ENCODE measurements around the gene DNAH17. TPM values are rescaled to one million over a fixed set of nuclear protein-coding genes. Genes with fewer than 3 reads are reported as not detected.

DNAH17 gene
- total RNA-seq, 1 experiment from 2014 or later: 0.23 TPM

DNA sequence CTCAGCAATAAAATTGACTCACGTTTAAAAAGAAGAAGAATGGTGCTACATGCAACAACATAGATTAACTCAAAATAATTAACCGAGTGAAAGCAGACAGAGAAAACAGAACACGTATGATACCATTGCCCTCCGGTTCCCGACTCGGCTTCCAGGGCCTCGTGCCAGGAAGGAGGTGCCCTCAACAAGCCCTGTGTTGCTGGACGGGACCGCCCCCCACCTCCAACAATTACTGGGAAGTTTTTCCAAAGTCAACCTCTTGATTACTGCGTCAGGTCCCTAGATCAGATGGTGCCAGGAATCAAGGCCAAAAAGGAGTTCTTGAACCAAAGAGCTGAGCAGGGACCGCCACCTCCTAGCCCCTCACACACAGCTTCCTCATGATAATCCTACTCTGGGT, 20.4 kb downstream of the DNAH17 start:
- no peak for TF ChIP-seq CTCF (IDR thresholded peaks at IDR 0.05; ENCODE audit: insufficient read depth in 1 of 2, low read depth in 1 of 2, low read length in 1 of 2, severe bottlenecking in 1 of 2, unreplicated experiment in 1 of 2)
- Mint-ChIP-seq H3K4me3 (ENCODE audit: unreplicated experiment) (no peak overlapping the region), H3K4me1 (ENCODE audit: low read depth, unreplicated experiment) (no peaks in the 10 kb centered on the region), H3K27ac (ENCODE audit: unreplicated experiment) (no peak overlapping the region), H3K36me3 (ENCODE audit: insufficient read depth, unreplicated experiment) (no peaks in the 10 kb centered on the region), H3K27me3 (ENCODE audit: insufficient read depth, unreplicated experiment) (no peaks in the 10 kb centered on the region), H3K9me3 (ENCODE audit: unreplicated experiment) (no peaks in the 10 kb centered on the region)
- no peaks in the 10 kb centered on the region for H3K36me3 ChIP-seq (ENCODE audit: control insufficient read depth, insufficient read depth, low read length)
- no peaks in the 10 kb centered on the region for H3K27me3 ChIP-seq (replicated peaks; ENCODE audit: control insufficient read depth, insufficient read depth, low read length)
- BruUV-seq (replicated peaks): no TSS peak
- H3K4me3 ChIP-seq (ENCODE audit: low read depth, low read length): no peak overlapping the region
- no peak for DNase-seq
- ChIA-PET POLR2A (no interaction called here), CTCF (no interaction called here)
- H3K4me1 ChIP-seq: no peaks in the 10 kb centered on the region
- intact Hi-C loops (cut with micrococcal nuclease; ENCODE audit: unreplicated experiment): loop anchor here (5.0 kb wide), 1 partner anchor 60 kb away; no protein-coding TSS in a partner anchor
- H3K9me3 ChIP-seq: no peaks in the 10 kb centered on the region; the same call in 1 of the 2 replicates

GRCh38 chr17:78555746-78556401, 21.3 kb downstream of the DNAH17 start:
- Histone ChIP-seq H3K36me3 (ENCODE audit: control insufficient read depth, insufficient read depth, low read length) (no peaks in the 10 kb centered on the region), H3K9me3 (no peaks in the 10 kb centered on the region; the same call in 1 of the 2 replicates), H3K4me1 (no peaks in the 10 kb centered on the region), H3K27me3 (replicated peaks; ENCODE audit: control insufficient read depth, insufficient read depth, low read length) (no peaks in the 10 kb centered on the region), H3K4me3 (ENCODE audit: low read depth, low read length) (no peak overlapping the region)
- DNase-seq: no peak
- H3K4me1 Mint-ChIP-seq (ENCODE audit: low read depth, unreplicated experiment): no peaks in the 10 kb centered on the region
- no peaks in the 10 kb centered on the region for H3K27me3 Mint-ChIP-seq (ENCODE audit: insufficient read depth, unreplicated experiment)
- no peaks in the 10 kb centered on the region for H3K9me3 Mint-ChIP-seq (ENCODE audit: unreplicated experiment)
- no peak for TF ChIP-seq CTCF (IDR thresholded peaks at IDR 0.05; ENCODE audit: insufficient read depth in 1 of 2, low read depth in 1 of 2, low read length in 1 of 2, severe bottlenecking in 1 of 2, unreplicated experiment in 1 of 2)
- H3K27ac Mint-ChIP-seq (ENCODE audit: unreplicated experiment): no peak overlapping the region
- intact Hi-C loops (cut with micrococcal nuclease; ENCODE audit: unreplicated experiment): loop anchor here (5.0 kb wide), 1 partner anchor 59 kb away; no protein-coding TSS in a partner anchor
- H3K36me3 Mint-ChIP-seq (ENCODE audit: insufficient read depth, unreplicated experiment): no peaks in the 10 kb centered on the region
- ChIA-PET POLR2A (no interaction called here), CTCF (no interaction called here)
- BruUV-seq (replicated peaks): no TSS peak
- H3K4me3 Mint-ChIP-seq (ENCODE audit: unreplicated experiment): no peak overlapping the region

DNA sequence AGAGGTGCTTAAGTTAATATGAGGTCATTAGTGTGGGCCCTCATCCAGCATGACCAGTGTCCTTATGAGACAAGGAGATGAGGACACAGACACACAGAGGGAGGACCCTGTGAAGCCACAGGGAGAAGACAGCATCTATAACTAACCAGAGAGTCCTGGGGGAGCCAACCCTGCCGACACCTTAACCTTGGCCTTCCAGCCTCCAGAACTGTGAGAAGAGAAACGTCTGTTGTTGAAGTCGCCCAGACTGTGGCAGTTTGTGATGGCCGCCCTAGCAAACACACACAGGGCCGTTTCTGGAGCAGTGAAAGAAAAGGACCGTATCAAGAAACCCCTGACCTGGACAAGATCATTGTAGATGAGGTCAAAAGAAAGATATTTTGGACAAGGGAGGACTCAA, 26.7 kb downstream of the DNAH17 start:
- Histone ChIP-seq H3K4me1 (no peaks in the 10 kb centered on the region), H3K27me3 (replicated peaks; ENCODE audit: control insufficient read depth, insufficient read depth, low read length) (no peaks in the 10 kb centered on the region), H3K4me3 (ENCODE audit: low read depth, low read length) (no peak overlapping the region), H3K36me3 (ENCODE audit: control insufficient read depth, insufficient read depth, low read length) (no peaks in the 10 kb centered on the region), H3K9me3 (peaks cover 12% of the 10 kb centered on the region)
- TF ChIP-seq CTCF (IDR thresholded peaks at IDR 0.05; ENCODE audit: insufficient read depth in 1 of 2, low read depth in 1 of 2, low read length in 1 of 2, severe bottlenecking in 1 of 2, unreplicated experiment in 1 of 2): no peak
- Mint-ChIP-seq H3K27me3 (ENCODE audit: insufficient read depth, unreplicated experiment) (peaks cover 3% of the 10 kb centered on the region), H3K36me3 (ENCODE audit: insufficient read depth, unreplicated experiment) (no peaks in the 10 kb centered on the region), H3K4me3 (ENCODE audit: unreplicated experiment) (no peak overlapping the region), H3K27ac (ENCODE audit: unreplicated experiment) (no peak overlapping the region), H3K4me1 (ENCODE audit: low read depth, unreplicated experiment) (no peaks in the 10 kb centered on the region), H3K9me3 (ENCODE audit: unreplicated experiment) (peaks cover 12% of the 10 kb centered on the region)
- DNase-seq: no peak
- intact Hi-C loops (cut with micrococcal nuclease; ENCODE audit: unreplicated experiment): no loop called here
- no TSS peak for BruUV-seq (replicated peaks)
- ChIA-PET CTCF (no interaction called here), POLR2A (no interaction called here)
